ENCODE data around the gene TXNDC8. TPM values are rescaled to one million over a fixed set of nuclear protein-coding genes. Genes with fewer than 3 reads are reported as not detected.

The TXNDC8 gene
- total RNA-seq, 1 experiment from 2014 or later, result not detected

DNA sequence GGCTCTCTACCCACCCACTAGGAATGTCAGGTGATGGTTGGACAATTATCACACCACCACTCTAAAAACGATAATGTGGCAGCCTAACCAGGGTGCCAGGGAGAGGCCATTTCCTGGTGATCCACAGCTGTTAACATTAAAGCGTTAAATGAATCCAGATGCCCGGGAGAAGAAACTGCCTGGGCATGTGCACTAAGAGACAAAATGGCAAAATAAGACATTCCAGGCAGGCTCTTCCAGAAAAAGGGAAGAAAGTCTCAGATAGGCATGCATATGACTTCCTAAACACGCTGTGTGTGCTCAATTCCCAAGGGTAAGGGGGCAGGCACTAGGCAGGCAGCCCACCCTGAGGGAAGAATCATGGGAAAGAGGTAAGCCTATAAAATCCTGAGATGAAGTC, 76.8 kb downstream of the TXNDC8 start:
- CTCF ChIA-PET, result no interaction called here
- no TSS peak for BruUV-seq (replicated peaks)

More for the DNA sequence above, 76.8 kb downstream of the TXNDC8 start:
- POLR2A ChIA-PET, result no interaction called here
- Histone ChIP-seq H3K27ac (ENCODE audit: low read depth, low read length) (no peak overlapping the region), H3K4me3 (replicated peaks in 1 of 2; ENCODE audit: low read depth in 1 of 2, low read length in 2 of 2) (no peak overlapping the region), H3K36me3 (ENCODE audit: control insufficient read depth in 1 of 2, insufficient read depth in 2 of 2, low read length in 2 of 2) (no peaks in the 10 kb centered on the region), H2AFZ (ENCODE audit: low read depth, low read length, poor library complexity, severe bottlenecking) (no peak overlapping the region), H3K27me3 (ENCODE audit: insufficient read depth, low read length) (no peaks in the 10 kb centered on the region), H3K9me2 (ENCODE audit: insufficient read depth) (no peaks in the 10 kb centered on the region), H3K9ac (ENCODE audit: low read length) (no peak overlapping the region), H3K79me2 (ENCODE audit: insufficient read depth, low read length) (peaks cover 4% of the 10 kb centered on the region), H3K9me3 (ENCODE audit: control insufficient read depth in 1 of 2, insufficient read depth in 1 of 2, low read depth in 1 of 2, low read length in 2 of 2) (no peaks in the 10 kb centered on the region), H3K4me2 (ENCODE audit: low read length) (no peak overlapping the region), H4K20me1 (ENCODE audit: insufficient read depth) (no peaks in the 10 kb centered on the region), H3K4me1 (ENCODE audit: control insufficient read depth in 1 of 2, insufficient read depth in 2 of 2, low read length in 2 of 2) (peaks cover 2 to 30% of the 10 kb centered on the region in 2 experiments; a peak in 3 of 4 replicates)
- DNase-seq (ENCODE audit: low read depth, low spot score) (no peak), ATAC-seq (no peak)
- intact Hi-C loops (cut with micrococcal nuclease), result no loop called here
- TF ChIP-seq, protein P1, sequence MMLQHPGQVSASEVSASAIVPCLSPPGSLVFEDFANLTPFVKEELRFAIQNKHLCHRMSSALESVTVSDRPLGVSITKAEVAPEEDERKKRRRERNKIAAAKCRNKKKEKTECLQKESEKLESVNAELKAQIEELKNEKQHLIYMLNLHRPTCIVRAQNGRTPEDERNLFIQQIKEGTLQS (IDR thresholded peaks at IDR 0.05), result no peak
- TF ChIP-seq SIN3A (IDR thresholded peaks at IDR 0.05; ENCODE audit: low read depth) (no peak), ZNF274 (IDR thresholded peaks at IDR 0.05; ENCODE audit: low read depth, low read length) (no peak), EGR1 (IDR thresholded peaks at IDR 0.05; ENCODE audit: low read depth) (no peak), POLR2AphosphoS5 (IDR thresholded peaks at IDR 0.05; ENCODE audit: low read depth, low read length) (no peak), SRF (IDR thresholded peaks at IDR 0.05; ENCODE audit: low read depth) (no peak), EZH2 (IDR thresholded peaks at IDR 0.05) (no peak), CEBPB (IDR thresholded peaks at IDR 0.05; ENCODE audit: low read depth) (no peak), POLR2A (IDR thresholded peaks at IDR 0.05; ENCODE audit: borderline replicate concordance, extremely low read depth, insufficient read depth, insufficient read length) (no peak), RAD21 (IDR thresholded peaks at IDR 0.05; ENCODE audit: low read depth) (no peak)
- TF ChIP-seq, protein P2, sequence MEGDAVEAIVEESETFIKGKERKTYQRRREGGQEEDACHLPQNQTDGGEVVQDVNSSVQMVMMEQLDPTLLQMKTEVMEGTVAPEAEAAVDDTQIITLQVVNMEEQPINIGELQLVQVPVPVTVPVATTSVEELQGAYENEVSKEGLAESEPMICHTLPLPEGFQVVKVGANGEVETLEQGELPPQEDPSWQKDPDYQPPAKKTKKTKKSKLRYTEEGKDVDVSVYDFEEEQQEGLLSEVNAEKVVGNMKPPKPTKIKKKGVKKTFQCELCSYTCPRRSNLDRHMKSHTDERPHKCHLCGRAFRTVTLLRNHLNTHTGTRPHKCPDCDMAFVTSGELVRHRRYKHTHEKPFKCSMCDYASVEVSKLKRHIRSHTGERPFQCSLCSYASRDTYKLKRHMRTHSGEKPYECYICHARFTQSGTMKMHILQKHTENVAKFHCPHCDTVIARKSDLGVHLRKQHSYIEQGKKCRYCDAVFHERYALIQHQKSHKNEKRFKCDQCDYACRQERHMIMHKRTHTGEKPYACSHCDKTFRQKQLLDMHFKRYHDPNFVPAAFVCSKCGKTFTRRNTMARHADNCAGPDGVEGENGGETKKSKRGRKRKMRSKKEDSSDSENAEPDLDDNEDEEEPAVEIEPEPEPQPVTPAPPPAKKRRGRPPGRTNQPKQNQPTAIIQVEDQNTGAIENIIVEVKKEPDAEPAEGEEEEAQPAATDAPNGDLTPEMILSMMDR (IDR thresholded peaks at IDR 0.05 in 2 of 3, conservative IDR thresholded peaks at IDR 0.05 in 1 of 3; ENCODE audit: borderline replicate concordance in 1 of 3, insufficient read depth in 1 of 3, low read depth in 2 of 3, low read length in 2 of 3), result no peak
- TF ChIP-seq, protein P3, sequence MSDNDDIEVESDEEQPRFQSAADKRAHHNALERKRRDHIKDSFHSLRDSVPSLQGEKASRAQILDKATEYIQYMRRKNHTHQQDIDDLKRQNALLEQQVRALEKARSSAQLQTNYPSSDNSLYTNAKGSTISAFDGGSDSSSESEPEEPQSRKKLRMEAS (IDR thresholded peaks at IDR 0.05), result no peak
- RAD21 ChIA-PET (ENCODE audit: low non-redundant PET in 1 of 2, low total read pairs in 2 of 2, uncharacterized antibody in 2 of 2, unreplicated experiment in 2 of 2), result no interaction called here

Data from HCT116 (cell line).